HCT116 (cell line): Measurements from ENCODE around the gene RAB27A. TPM values are rescaled to one million over a fixed set of nuclear protein-coding genes. Genes with fewer than 3 reads are reported as not detected.

ENCODE experiments used
- ATAC-seq: fragments of 200-7000 bp; cut with Tn5 transposase; 2 replicates; pipeline ENCODE4 v1.9.1; 2020; ENCODE audit warnings: mild to moderate bottlenecking, moderate library complexity
- BruUV-seq: library from RNA; stranded (reverse); fragments of 400-500 nt; replicated peaks from 2 replicates; lab custom pipeline; 2021; lab: Mats Ljungman, UMichigan
- CTCF ChIA-PET: fragments of 300-600 bp; sonication (Branson Sonifier 250); formaldehyde crosslinking; loops from one replicate; lab custom pipeline; 2021; ENCODE audit warnings: antibody characterized with exemption; lab: Charles Lee
- POLR2A ChIA-PET: fragments of 300-600, 350-600 bp; sonication (Branson Sonifier 250); formaldehyde crosslinking; loops from one replicate; lab custom pipeline; 2021; ENCODE audit warnings: antibody characterized with exemption; lab: Charles Lee
- RAD21 ChIA-PET, 2 experiments: fragments of 300-600 bp; sonication (Branson Sonifier 250); formaldehyde crosslinking; loops; one replicate each; lab custom pipeline; 2023; ENCODE audit warnings: low total read pairs in 2 of 2; ENCODE audit not compliant: uncharacterized antibody in 2 of 2, unreplicated experiment in 2 of 2, low non-redundant PET in 1 of 2; lab: Charles Lee
- DNase-seq: peaks from one replicate; pipeline ENCODE4 v3.0.0-alpha.2; 2010; ENCODE audit warnings: low read depth, low spot score
- H2AFZ ChIP-seq: fragments of 200-600 bp; shearing (Covaris generic), sonication (generic); 2 replicates; pipeline ENCODE4 v1.6.1; 2017; ENCODE audit warnings: low read depth, mixed run types, mixed read lengths, antibody characterized with exemption, low read length; ENCODE audit not compliant: poor library complexity, severe bottlenecking
- H3K27ac ChIP-seq: 2 replicates; pipeline ENCODE4 v1.5.1; 2012; ENCODE audit warnings: low read depth, low read length
- H3K27me3 ChIP-seq: fragments of 200-600 bp; sonication (generic); 2 replicates; pipeline ENCODE4 v1.6.1; 2016; ENCODE audit warnings: mixed run types, low read length, mixed read lengths; ENCODE audit not compliant: insufficient read depth
- H3K36me3 ChIP-seq, 2 experiments: fragments of 200-500 bp in 1 of 2; fragments of 200-600 bp in 1 of 2; sonication (Bioruptor generic) in 1 of 2; sonication (generic) in 1 of 2; 2 replicates each; pipeline versions ENCODE4 v1.5.1 to v1.6.1; 2014 to 2016; ENCODE audit warnings: low read length in 2 of 2, inconsistent platforms in 1 of 2, mixed read lengths in 1 of 2, mixed run types in 1 of 2; ENCODE audit not compliant: insufficient read depth in 2 of 2, control insufficient read depth in 1 of 2
- H3K4me1 ChIP-seq, 2 experiments: fragments of 200-600 bp in 1 of 2; sonication (generic) in 1 of 2; 2 replicates each; pipeline versions ENCODE4 v1.5.1 to v1.6.1; 2012 to 2017; ENCODE audit warnings: low read length in 2 of 2, inconsistent platforms in 1 of 2, mild to moderate bottlenecking in 1 of 2, mixed read lengths in 1 of 2, mixed run types in 1 of 2, moderate library complexity in 1 of 2; ENCODE audit not compliant: insufficient read depth in 2 of 2, control insufficient read depth in 1 of 2
- H3K4me2 ChIP-seq: fragments of 200-600 bp; sonication (generic); 2 replicates; pipeline ENCODE4 v1.6.1; 2017; ENCODE audit warnings: mixed run types, low read length, mixed read lengths
- H3K4me3 ChIP-seq, 2 experiments: fragments of 200-600 bp in 1 of 2; sonication (generic) in 1 of 2; replicated peaks in 1 of 2; 2 replicates each; pipeline ENCODE4 v1.5.1; 2011 to 2016; ENCODE audit warnings: low read length in 2 of 2, control low read depth in 1 of 2, low read depth in 1 of 2, mild to moderate bottlenecking in 1 of 2, mixed read lengths in 1 of 2, mixed run types in 1 of 2
- H3K79me2 ChIP-seq: fragments of 200-600 bp; sonication (generic); 2 replicates; pipeline ENCODE4 v1.6.1; 2017; ENCODE audit warnings: mild to moderate bottlenecking, mixed run types, low read length, moderate library complexity, mixed read lengths; ENCODE audit not compliant: insufficient read depth
- H3K9ac ChIP-seq: fragments of 200-600 bp; sonication (generic); 2 replicates; pipeline ENCODE4 v1.6.1; 2016; ENCODE audit warnings: low read length, mixed read lengths
- H3K9me2 ChIP-seq: fragments of 200-600 bp; sonication (generic), shearing (Covaris generic); 2 replicates; pipeline ENCODE4 v1.6.1; 2017; ENCODE audit warnings: mixed run types, mild to moderate bottlenecking, moderate library complexity; ENCODE audit not compliant: insufficient read depth
- H3K9me3 ChIP-seq, 2 experiments: fragments of 200-500 bp in 1 of 2; fragments of 200-600 bp in 1 of 2; sonication (Bioruptor generic) in 1 of 2; sonication (generic) in 1 of 2; 2 replicates each; pipeline ENCODE4 v1.6.1; 2014 to 2017; ENCODE audit warnings: low read length in 2 of 2, mixed read lengths in 2 of 2, inconsistent platforms in 1 of 2, low read depth in 1 of 2, mild to moderate bottlenecking in 1 of 2, mixed run types in 1 of 2, moderate library complexity in 1 of 2; ENCODE audit not compliant: control insufficient read depth in 1 of 2, insufficient read depth in 1 of 2
- H4K20me1 ChIP-seq: fragments of 200-600 bp; sonication (generic), shearing (Covaris generic); 2 replicates; pipeline ENCODE4 v1.6.1; 2017; ENCODE audit warnings: mixed run types, mild to moderate bottlenecking, moderate library complexity; ENCODE audit not compliant: insufficient read depth
- CBX3 ChIP-seq: IDR thresholded peaks from 2 replicates; pipeline ENCODE4 v1.6.1; 2012; ENCODE audit warnings: low read depth
- CEBPB ChIP-seq: IDR thresholded peaks from 2 replicates; pipeline ENCODE4 v1.6.1; 2012; ENCODE audit warnings: low read depth
- ELF1 ChIP-seq: IDR thresholded peaks from 2 replicates; pipeline ENCODE4 v1.6.1; 2012; ENCODE audit warnings: low read depth, borderline replicate concordance
- EZH2phosphoT487 ChIP-seq: fragments of 200-600 bp; IDR thresholded peaks from 2 replicates; pipeline ENCODE4 v1.6.1; 2018; ENCODE audit warnings: antibody characterized with exemption, borderline replicate concordance
- FOSL1 ChIP-seq: IDR thresholded peaks from 2 replicates; pipeline ENCODE4 v1.6.1; 2012; ENCODE audit warnings: low read depth
- JUND ChIP-seq: IDR thresholded peaks from 2 replicates; pipeline ENCODE4 v1.6.1; 2012
- POLR2AphosphoS5 ChIP-seq: IDR thresholded peaks from 2 replicates; pipeline ENCODE4 v1.6.1; 2011; ENCODE audit warnings: mild to moderate bottlenecking, low read depth, low read length, moderate library complexity
- RAD21 ChIP-seq: IDR thresholded peaks from 2 replicates; pipeline ENCODE4 v1.6.1; 2012; ENCODE audit warnings: low read depth, mild to moderate bottlenecking
- REST ChIP-seq: IDR thresholded peaks from 2 replicates; pipeline ENCODE4 v1.6.1; 2012; ENCODE audit warnings: low read depth
- SIN3A ChIP-seq: IDR thresholded peaks from 2 replicates; pipeline ENCODE4 v1.6.1; 2012; ENCODE audit warnings: low read depth
- SP1 ChIP-seq: IDR thresholded peaks from 2 replicates; pipeline ENCODE4 v1.6.1; 2012; ENCODE audit warnings: low read depth
- TCF7L2 ChIP-seq: IDR thresholded peaks from 2 replicates; pipeline ENCODE4 v1.7.0; 2011; ENCODE audit warnings: borderline replicate concordance, inconsistent platforms; ENCODE audit not compliant: insufficient read depth, insufficient read length; ENCODE audit errors: extremely low read depth
- ZFX ChIP-seq: fragments of 450-650 bp; IDR thresholded peaks from 2 replicates; pipeline ENCODE4 v1.6.1; 2017
- ZNF274 ChIP-seq: fragments of 200-500 bp; sonication (Bioruptor generic); IDR thresholded peaks from 2 replicates; pipeline ENCODE4 v1.6.1; 2014; ENCODE audit warnings: mild to moderate bottlenecking, low read depth, low read length, inconsistent platforms
- intact Hi-C: fragments of 100-400 bp; cut with micrococcal nuclease; formaldehyde crosslinking; loops from 2 replicates; pipeline ENCODE4 v1.10.0; 2022
- total RNA-seq: library from RNA; stranded (reverse); gene quantifications from one replicate; pipeline ENCODE4 v1.2.1, GENCODE V29; 2021; ENCODE audit not compliant: unreplicated experiment

RAB27A gene
- total RNA-seq, 1 experiment from 2014 or later, result 8.8 TPM

GRCh38 chr15:55322467-55322866, 32.9 kb upstream of the RAB27A start:
- Histone ChIP-seq H3K4me1 (peaks cover 6 to 11% of the 10 kb centered on the region in 2 experiments; a peak in 3 of 4 replicates), H3K9ac (no peak overlapping the region), H2AFZ (no peak overlapping the region), H3K79me2 (peaks cover 24% of the 10 kb centered on the region), H3K9me3 (no peaks in the 10 kb centered on the region), H3K4me2 (no peak overlapping the region), H3K27ac (no peak overlapping the region), H3K27me3 (no peaks in the 10 kb centered on the region), H3K36me3 (no peaks in the 10 kb centered on the region; a peak in 1 of 4 replicates), H3K4me3 (no peak overlapping the region), H4K20me1 (no peaks in the 10 kb centered on the region), H3K9me2 (no peaks in the 10 kb centered on the region)
- ChIA-PET POLR2A (no interaction called here), RAD21 (no interaction called here), CTCF (no interaction called here)
- DNase-seq, result no peak
- TF ChIP-seq SP1 (no peak), EZH2phosphoT487 (no peak), RAD21 (no peak), ZFX (no peak), POLR2AphosphoS5 (no peak), CBX3 (no peak), ZNF274 (no peak), REST (no peak), FOSL1 (no peak), SIN3A (no peak), TCF7L2 (no peak), ELF1 (no peak), CEBPB (no peak), JUND (no peak)
- intact Hi-C loops, result no loop called here
- no TSS peak for BruUV-seq
- no peak for ATAC-seq
